Activated CD8-positive, alpha-beta memory T cell treated with anti-CD3 and anti-CD28 coated beads for 36 hours (primary cell): Measurements from ENCODE around the gene GRIK3. TPM values are rescaled to one million over a fixed set of nuclear protein-coding genes. Genes with fewer than 3 reads are reported as not detected.

Source experiments
- CTCF ChIA-PET: fragments of 350-600 bp; sonication (Branson Sonifier 250); formaldehyde crosslinking; loops from one replicate; lab custom pipeline; 2021; ENCODE audit warnings: antibody characterized with exemption; lab: Charles Lee
- POLR2A ChIA-PET: fragments of 350-600 bp; sonication (Branson Sonifier 250); formaldehyde crosslinking; loops from one replicate; lab custom pipeline; 2021; ENCODE audit warnings: antibody characterized with exemption; lab: Charles Lee
- total RNA-seq, 2 experiments: library from RNA; stranded (reverse); gene quantifications; one replicate each; pipeline ENCODE4 v1.2.3, GENCODE V29; 2021

Gene GRIK3
- total RNA-seq, 2 experiments from 2014 or later = not detected

- CTCF ChIA-PET = no interaction called here
- POLR2A ChIA-PET = no interaction called here
These were observed 166.7 kb downstream of the GRIK3 start for GRCh38 chr1:36867575-36867974.

GRCh38 chr1:36866169-36866814 is 168.0 kb downstream of the GRIK3 start:
- ChIA-PET CTCF (no interaction called here), POLR2A (no interaction called here)

- ChIA-PET POLR2A (no interaction called here), CTCF (no interaction called here)
These were observed 168.8 kb downstream of the GRIK3 start for GRCh38 chr1:36865602-36865900.

- ChIA-PET CTCF (interaction anchor here (1.6 kb wide), 1 partner anchor 45 kb away, joined by 4 read pairs; no protein-coding TSS in a partner anchor), POLR2A (interaction anchor here (0.5 kb wide), 1 partner anchor 567 kb away, joined by 6 read pairs; no protein-coding TSS in a partner anchor)
These were observed 169.3 kb downstream of the GRIK3 start for GRCh38 chr1:36864823-36865601.

- CTCF ChIA-PET = interaction anchor here (1.6 kb wide), 1 partner anchor 46 kb away, joined by 4 read pairs; no protein-coding TSS in a partner anchor
- POLR2A ChIA-PET = interaction anchor here (0.5 kb wide), 1 partner anchor 568 kb away, joined by 6 read pairs; no protein-coding TSS in a partner anchor
These were observed 170.0 kb downstream of the GRIK3 start for GRCh38 chr1:36864182-36864822.

GRCh38 chr1:36863500-36863899 is 170.8 kb downstream of the GRIK3 start:
- POLR2A ChIA-PET = no interaction called here
- CTCF ChIA-PET = interaction anchor here (1.6 kb wide), 1 partner anchor 47 kb away, joined by 4 read pairs; no protein-coding TSS in a partner anchor

- POLR2A ChIA-PET = no interaction called here
- CTCF ChIA-PET = no interaction called here
These were observed 171.3 kb downstream of the GRIK3 start for GRCh38 chr1:36863061-36863460.

- POLR2A ChIA-PET = no interaction called here
- CTCF ChIA-PET = no interaction called here
These were observed 172.9 kb downstream of the GRIK3 start for GRCh38 chr1:36861375-36861774.

GRCh38 chr1:36859926-36860325 is 174.4 kb downstream of the GRIK3 start:
- ChIA-PET POLR2A (no interaction called here), CTCF (no interaction called here)

GRCh38 chr1:36858981-36859380 is 175.3 kb downstream of the GRIK3 start:
- ChIA-PET POLR2A (no interaction called here), CTCF (no interaction called here)

- ChIA-PET CTCF (no interaction called here), POLR2A (no interaction called here)
These were observed 175.8 kb downstream of the GRIK3 start for GRCh38 chr1:36858553-36858952.

GRCh38 chr1:36857754-36858153 is 176.6 kb downstream of the GRIK3 start:
- CTCF ChIA-PET = no interaction called here

GRCh38 chr1:36855699-36856494 is 178.4 kb downstream of the GRIK3 start:
- ChIA-PET CTCF (interaction anchor here (1.2 kb wide), 1 partner anchor 9 kb away, joined by 3 read pairs; no protein-coding TSS in a partner anchor), POLR2A (no interaction called here)

More at GRCh38 chr1:36857754-36858153, 176.6 kb downstream of the GRIK3 start:
- POLR2A ChIA-PET = no interaction called here

- CTCF ChIA-PET = no interaction called here
- POLR2A ChIA-PET = no interaction called here
These were observed 180.7 kb downstream of the GRIK3 start for GRCh38 chr1:36853638-36854037.

GRCh38 chr1:36852586-36852985 is 181.7 kb downstream of the GRIK3 start:
- ChIA-PET POLR2A (no interaction called here), CTCF (no interaction called here)

- ChIA-PET CTCF (no interaction called here), POLR2A (no interaction called here)
These were observed 182.7 kb downstream of the GRIK3 start for GRCh38 chr1:36851595-36851994.

- ChIA-PET CTCF (no interaction called here), POLR2A (no interaction called here)
These were observed 183.2 kb downstream of the GRIK3 start for GRCh38 chr1:36851087-36851486.

- POLR2A ChIA-PET = no interaction called here
- CTCF ChIA-PET = no interaction called here
These were observed 184.4 kb downstream of the GRIK3 start for GRCh38 chr1:36849956-36850355.

GRCh38 chr1:36847761-36848160 is 186.6 kb downstream of the GRIK3 start:
- CTCF ChIA-PET = interaction anchor here (0.9 kb wide), 1 partner anchor 8 kb away, joined by 3 read pairs; no protein-coding TSS in a partner anchor
- POLR2A ChIA-PET = no interaction called here
